GM23338 (cell line): Measurements from ENCODE around the gene FLNA.

Source experiments
- CREB1 ChIP-seq: fragments of 250-450 bp; sonication (Bioruptor Pico); IDR thresholded peaks from 2 replicates; pipeline ENCODE4 v1.5.0; 2020; ENCODE audit warnings: low read depth, mild to moderate bottlenecking, moderate library complexity
- EZH2 ChIP-seq: fragments of 200-600 bp; sonication (generic); IDR thresholded peaks from one replicate; pipeline ENCODE4 v1.8.0; 2017; ENCODE audit warnings: antibody characterized with exemption, mild to moderate bottlenecking, low read depth; ENCODE audit not compliant: unreplicated experiment
- EZH2phosphoT487 ChIP-seq: fragments of 200-600 bp; sonication (generic); IDR thresholded peaks from one replicate; pipeline ENCODE4 v1.8.1; 2018; ENCODE audit warnings: antibody characterized with exemption; ENCODE audit not compliant: unreplicated experiment
- JUNB ChIP-seq: IDR thresholded peaks from one replicate; pipeline ENCODE4 v1.6.1; 2016; ENCODE audit warnings: antibody characterized with exemption; ENCODE audit not compliant: unreplicated experiment
- POLR2AphosphoS5 ChIP-seq: IDR thresholded peaks from 2 replicates; pipeline ENCODE4 v1.6.1; 2016; ENCODE audit warnings: antibody characterized with exemption, low read depth
- ZNF331 ChIP-seq: fragments of 250-450 bp; sonication (Bioruptor Pico); IDR thresholded peaks from 2 replicates; pipeline ENCODE4 v1.5.0; 2020; ENCODE audit warnings: low read depth, mild to moderate bottlenecking, moderate library complexity
- TF ChIP-seq, protein P1 (sequence below), 2 experiments: fragments of 200-600 bp in 1 of 2; sonication (generic) in 1 of 2; conservative IDR thresholded peaks; 2 replicates each; pipeline versions ENCODE4 v1.5.1 to v1.6.1; 2016 to 2017; ENCODE audit warnings: antibody characterized with exemption in 2 of 2, low read depth in 2 of 2, mild to moderate bottlenecking in 2 of 2, moderate library complexity in 1 of 2
- TF ChIP-seq, protein P2 (sequence below): IDR thresholded peaks from one replicate; pipeline ENCODE4 v1.6.1; 2018; ENCODE audit warnings: antibody characterized with exemption; ENCODE audit not compliant: unreplicated experiment
- TF ChIP-seq, protein P3 (sequence below): IDR thresholded peaks from 2 replicates; pipeline ENCODE4 v1.6.1; 2016; ENCODE audit warnings: antibody characterized with exemption
- TF ChIP-seq, protein P4 (sequence below): fragments of 250-450 bp; sonication (Bioruptor Pico); IDR thresholded peaks from 2 replicates; pipeline ENCODE4 v1.5.0; 2020; ENCODE audit warnings: mild to moderate bottlenecking, moderate library complexity

DNA sequence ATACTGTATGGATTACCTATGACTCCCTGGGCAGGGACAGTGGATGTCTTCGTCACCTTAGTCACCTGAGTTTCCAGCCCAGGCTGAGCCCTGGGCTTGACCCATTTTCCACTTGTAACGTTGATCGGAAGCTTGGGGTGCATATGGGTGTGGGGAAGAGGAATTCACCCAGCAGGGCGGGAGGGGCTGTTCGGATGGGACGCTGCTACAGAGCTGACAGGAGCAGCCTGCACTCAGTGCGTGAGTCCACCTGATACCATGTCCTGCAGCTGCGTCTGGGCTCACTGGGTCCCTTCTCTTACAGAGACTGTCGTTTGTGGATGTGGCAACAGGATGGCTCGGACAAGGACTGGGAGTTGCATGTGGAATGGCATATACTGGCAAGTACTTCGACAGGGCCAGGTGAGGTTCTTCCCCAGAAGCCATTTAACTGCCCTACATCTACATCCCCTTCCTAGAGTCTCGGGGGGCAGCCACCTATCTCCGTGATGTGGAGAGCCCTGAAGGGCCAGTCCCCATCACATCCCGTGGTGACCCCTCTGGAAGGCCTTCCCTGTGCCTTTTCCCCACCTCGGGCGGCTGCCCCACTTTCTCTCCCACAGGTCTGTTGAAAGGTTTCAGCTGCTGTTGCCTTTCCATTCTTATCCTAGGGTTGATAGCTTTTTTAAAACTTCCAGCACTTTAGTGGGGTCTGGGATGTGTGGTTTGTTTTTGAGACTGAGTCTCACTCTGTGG, 65.2 kb downstream of the FLNA start:
- TF ChIP-seq, protein P1, sequence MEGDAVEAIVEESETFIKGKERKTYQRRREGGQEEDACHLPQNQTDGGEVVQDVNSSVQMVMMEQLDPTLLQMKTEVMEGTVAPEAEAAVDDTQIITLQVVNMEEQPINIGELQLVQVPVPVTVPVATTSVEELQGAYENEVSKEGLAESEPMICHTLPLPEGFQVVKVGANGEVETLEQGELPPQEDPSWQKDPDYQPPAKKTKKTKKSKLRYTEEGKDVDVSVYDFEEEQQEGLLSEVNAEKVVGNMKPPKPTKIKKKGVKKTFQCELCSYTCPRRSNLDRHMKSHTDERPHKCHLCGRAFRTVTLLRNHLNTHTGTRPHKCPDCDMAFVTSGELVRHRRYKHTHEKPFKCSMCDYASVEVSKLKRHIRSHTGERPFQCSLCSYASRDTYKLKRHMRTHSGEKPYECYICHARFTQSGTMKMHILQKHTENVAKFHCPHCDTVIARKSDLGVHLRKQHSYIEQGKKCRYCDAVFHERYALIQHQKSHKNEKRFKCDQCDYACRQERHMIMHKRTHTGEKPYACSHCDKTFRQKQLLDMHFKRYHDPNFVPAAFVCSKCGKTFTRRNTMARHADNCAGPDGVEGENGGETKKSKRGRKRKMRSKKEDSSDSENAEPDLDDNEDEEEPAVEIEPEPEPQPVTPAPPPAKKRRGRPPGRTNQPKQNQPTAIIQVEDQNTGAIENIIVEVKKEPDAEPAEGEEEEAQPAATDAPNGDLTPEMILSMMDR (conservative IDR thresholded peaks at IDR 0.05; ENCODE audit: low read depth in 2 of 2), result no peak
- no peak for TF ChIP-seq EZH2
- TF ChIP-seq POLR2AphosphoS5, result no peak
- TF ChIP-seq, protein P2, sequence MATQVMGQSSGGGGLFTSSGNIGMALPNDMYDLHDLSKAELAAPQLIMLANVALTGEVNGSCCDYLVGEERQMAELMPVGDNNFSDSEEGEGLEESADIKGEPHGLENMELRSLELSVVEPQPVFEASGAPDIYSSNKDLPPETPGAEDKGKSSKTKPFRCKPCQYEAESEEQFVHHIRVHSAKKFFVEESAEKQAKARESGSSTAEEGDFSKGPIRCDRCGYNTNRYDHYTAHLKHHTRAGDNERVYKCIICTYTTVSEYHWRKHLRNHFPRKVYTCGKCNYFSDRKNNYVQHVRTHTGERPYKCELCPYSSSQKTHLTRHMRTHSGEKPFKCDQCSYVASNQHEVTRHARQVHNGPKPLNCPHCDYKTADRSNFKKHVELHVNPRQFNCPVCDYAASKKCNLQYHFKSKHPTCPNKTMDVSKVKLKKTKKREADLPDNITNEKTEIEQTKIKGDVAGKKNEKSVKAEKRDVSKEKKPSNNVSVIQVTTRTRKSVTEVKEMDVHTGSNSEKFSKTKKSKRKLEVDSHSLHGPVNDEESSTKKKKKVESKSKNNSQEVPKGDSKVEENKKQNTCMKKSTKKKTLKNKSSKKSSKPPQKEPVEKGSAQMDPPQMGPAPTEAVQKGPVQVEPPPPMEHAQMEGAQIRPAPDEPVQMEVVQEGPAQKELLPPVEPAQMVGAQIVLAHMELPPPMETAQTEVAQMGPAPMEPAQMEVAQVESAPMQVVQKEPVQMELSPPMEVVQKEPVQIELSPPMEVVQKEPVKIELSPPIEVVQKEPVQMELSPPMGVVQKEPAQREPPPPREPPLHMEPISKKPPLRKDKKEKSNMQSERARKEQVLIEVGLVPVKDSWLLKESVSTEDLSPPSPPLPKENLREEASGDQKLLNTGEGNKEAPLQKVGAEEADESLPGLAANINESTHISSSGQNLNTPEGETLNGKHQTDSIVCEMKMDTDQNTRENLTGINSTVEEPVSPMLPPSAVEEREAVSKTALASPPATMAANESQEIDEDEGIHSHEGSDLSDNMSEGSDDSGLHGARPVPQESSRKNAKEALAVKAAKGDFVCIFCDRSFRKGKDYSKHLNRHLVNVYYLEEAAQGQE, result no peak
- TF ChIP-seq CREB1 (CRISPR knock-in tag), result no peak
- TF ChIP-seq EZH2phosphoT487, result no peak
- TF ChIP-seq, protein P3, sequence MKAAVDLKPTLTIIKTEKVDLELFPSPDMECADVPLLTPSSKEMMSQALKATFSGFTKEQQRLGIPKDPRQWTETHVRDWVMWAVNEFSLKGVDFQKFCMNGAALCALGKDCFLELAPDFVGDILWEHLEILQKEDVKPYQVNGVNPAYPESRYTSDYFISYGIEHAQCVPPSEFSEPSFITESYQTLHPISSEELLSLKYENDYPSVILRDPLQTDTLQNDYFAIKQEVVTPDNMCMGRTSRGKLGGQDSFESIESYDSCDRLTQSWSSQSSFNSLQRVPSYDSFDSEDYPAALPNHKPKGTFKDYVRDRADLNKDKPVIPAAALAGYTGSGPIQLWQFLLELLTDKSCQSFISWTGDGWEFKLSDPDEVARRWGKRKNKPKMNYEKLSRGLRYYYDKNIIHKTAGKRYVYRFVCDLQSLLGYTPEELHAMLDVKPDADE, result no peak
- no peak for TF ChIP-seq JUNB
- no peak for TF ChIP-seq ZNF331 (CRISPR knock-in tag)
- TF ChIP-seq, protein P4, sequence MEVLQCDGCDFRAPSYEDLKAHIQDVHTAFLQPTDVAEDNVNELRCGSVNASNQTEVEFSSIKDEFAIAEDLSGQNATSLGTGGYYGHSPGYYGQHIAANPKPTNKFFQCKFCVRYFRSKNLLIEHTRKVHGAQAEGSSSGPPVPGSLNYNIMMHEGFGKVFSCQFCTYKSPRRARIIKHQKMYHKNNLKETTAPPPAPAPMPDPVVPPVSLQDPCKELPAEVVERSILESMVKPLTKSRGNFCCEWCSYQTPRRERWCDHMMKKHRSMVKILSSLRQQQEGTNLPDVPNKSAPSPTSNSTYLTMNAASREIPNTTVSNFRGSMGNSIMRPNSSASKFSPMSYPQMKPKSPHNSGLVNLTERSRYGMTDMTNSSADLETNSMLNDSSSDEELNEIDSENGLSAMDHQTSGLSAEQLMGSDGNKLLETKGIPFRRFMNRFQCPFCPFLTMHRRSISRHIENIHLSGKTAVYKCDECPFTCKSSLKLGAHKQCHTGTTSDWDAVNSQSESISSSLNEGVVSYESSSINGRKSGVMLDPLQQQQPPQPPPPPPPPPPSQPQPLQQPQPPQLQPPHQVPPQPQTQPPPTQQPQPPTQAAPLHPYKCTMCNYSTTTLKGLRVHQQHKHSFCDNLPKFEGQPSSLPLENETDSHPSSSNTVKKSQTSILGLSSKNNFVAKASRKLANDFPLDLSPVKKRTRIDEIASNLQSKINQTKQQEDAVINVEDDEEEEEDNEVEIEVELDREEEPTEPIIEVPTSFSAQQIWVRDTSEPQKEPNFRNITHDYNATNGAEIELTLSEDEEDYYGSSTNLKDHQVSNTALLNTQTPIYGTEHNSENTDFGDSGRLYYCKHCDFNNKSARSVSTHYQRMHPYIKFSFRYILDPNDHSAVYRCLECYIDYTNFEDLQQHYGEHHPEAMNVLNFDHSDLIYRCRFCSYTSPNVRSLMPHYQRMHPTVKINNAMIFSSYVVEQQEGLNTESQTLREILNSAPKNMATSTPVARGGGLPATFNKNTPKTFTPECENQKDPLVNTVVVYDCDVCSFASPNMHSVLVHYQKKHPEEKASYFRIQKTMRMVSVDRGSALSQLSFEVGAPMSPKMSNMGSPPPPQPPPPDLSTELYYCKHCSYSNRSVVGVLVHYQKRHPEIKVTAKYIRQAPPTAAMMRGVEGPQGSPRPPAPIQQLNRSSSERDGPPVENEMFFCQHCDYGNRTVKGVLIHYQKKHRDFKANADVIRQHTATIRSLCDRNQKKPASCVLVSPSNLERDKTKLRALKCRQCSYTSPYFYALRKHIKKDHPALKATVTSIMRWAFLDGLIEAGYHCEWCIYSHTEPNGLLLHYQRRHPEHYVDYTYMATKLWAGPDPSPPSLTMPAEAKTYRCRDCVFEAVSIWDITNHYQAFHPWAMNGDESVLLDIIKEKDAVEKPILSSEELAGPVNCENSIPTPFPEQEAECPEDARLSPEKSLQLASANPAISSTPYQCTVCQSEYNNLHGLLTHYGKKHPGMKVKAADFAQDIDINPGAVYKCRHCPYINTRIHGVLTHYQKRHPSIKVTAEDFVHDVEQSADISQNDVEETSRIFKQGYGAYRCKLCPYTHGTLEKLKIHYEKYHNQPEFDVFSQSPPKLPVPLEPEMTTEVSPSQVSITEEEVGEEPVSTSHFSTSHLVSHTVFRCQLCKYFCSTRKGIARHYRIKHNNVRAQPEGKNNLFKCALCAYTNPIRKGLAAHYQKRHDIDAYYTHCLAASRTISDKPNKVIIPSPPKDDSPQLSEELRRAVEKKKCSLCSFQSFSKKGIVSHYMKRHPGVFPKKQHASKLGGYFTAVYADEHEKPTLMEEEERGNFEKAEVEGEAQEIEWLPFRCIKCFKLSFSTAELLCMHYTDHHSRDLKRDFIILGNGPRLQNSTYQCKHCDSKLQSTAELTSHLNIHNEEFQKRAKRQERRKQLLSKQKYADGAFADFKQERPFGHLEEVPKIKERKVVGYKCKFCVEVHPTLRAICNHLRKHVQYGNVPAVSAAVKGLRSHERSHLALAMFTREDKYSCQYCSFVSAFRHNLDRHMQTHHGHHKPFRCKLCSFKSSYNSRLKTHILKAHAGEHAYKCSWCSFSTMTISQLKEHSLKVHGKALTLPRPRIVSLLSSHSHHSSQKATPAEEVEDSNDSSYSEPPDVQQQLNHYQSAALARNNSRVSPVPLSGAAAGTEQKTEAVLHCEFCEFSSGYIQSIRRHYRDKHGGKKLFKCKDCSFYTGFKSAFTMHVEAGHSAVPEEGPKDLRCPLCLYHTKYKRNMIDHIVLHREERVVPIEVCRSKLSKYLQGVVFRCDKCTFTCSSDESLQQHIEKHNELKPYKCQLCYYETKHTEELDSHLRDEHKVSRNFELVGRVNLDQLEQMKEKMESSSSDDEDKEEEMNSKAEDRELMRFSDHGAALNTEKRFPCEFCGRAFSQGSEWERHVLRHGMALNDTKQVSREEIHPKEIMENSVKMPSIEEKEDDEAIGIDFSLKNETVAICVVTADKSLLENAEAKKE (CRISPR knock-in tag), result no peak
